Measurements from ENCODE around the gene ARID2.

ARID2 gene

DNA sequence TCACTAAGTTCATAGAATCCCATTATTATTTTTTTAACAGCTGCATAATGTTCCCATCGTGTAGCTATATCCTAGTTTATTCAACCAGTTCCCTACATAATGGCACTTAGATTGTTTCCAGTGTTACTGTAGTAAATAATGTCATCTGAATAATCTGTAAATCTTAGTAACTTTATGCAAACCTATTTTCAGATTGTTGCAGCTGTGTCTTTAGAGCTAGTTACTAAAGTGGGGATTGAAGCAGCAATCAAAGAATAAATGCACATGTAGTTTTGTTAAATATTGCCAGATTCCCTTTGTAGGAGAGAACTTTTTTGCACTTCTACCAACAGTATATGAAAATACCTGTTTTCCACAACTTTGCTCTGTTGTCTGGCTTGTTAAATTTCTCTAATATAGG is 13.1 kb downstream of the ARID2 start:
- no peak overlapping the region for H2AFZ ChIP-seq (ENCODE audit: low read length)
- H3K79me2 ChIP-seq (ENCODE audit: insufficient read depth, low read length) = peaks cover 86% of the 10 kb centered on the region
- no peak for TF ChIP-seq CTCF (IDR thresholded peaks at IDR 0.05; ENCODE audit: low read length)
- TF ChIP-seq EZH2 (IDR thresholded peaks at IDR 0.05; ENCODE audit: borderline replicate concordance, low read length) = no peak
- H3K9me2 ChIP-seq (ENCODE audit: low read depth, low read length) = no peaks in the 10 kb centered on the region
- no peak overlapping the region for H3K4me3 ChIP-seq (ENCODE audit: low read depth, low read length, poor library complexity, severe bottlenecking)
- H3K9me3 ChIP-seq (ENCODE audit: low read length) = peaks cover 4% of the 10 kb centered on the region; the same call in 1 of the 2 replicates
- H3K36me3 ChIP-seq (ENCODE audit: insufficient read depth, low read length) = peaks cover 43% of the 10 kb centered on the region
- no peaks in the 10 kb centered on the region for H3K4me1 ChIP-seq (ENCODE audit: insufficient read depth, low read length, severe bottlenecking)
- no peaks in the 10 kb centered on the region for H3K27me3 ChIP-seq (ENCODE audit: insufficient read depth, low read length)
- H4K20me1 ChIP-seq (ENCODE audit: insufficient read depth, low read length) = no peaks in the 10 kb centered on the region
- H3K27ac ChIP-seq (ENCODE audit: low read depth, low read length, poor library complexity, severe bottlenecking) = no peak overlapping the region
- H3K4me2 ChIP-seq (ENCODE audit: low read length) = no peak overlapping the region
- no peak overlapping the region for H3K9ac ChIP-seq (ENCODE audit: low read length)
- no peaks in the 10 kb centered on the region for H3F3A ChIP-seq (ENCODE audit: insufficient read depth, low read length)

DNA sequence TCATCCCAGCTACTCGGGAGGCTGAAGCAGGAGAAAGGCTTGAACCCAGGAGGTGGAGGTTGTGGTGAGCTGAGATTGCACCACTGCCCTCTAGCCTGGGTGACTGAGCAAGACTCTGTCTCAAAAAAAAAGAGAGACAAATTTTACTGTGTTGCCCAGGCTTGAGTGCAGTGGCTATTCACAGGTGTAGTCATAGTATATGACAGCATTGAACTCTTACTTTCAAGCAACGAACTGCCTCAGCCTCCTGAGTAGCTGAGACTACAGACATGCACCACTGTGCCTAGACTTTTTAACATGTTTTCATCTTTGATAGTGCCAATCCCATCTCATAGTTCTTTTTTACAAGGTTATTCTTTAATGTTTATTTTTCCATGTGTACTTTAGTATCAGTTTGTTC is 13.7 kb downstream of the ARID2 start:
- Histone ChIP-seq H4K20me1 (ENCODE audit: insufficient read depth, low read length) (no peaks in the 10 kb centered on the region), H3K4me3 (ENCODE audit: low read depth, low read length, poor library complexity, severe bottlenecking) (no peak overlapping the region), H3K27ac (ENCODE audit: low read depth, low read length, poor library complexity, severe bottlenecking) (no peak overlapping the region), H3K4me2 (ENCODE audit: low read length) (no peak overlapping the region), H3K9ac (ENCODE audit: low read length) (no peak overlapping the region), H3K9me2 (ENCODE audit: low read depth, low read length) (no peaks in the 10 kb centered on the region), H3K4me1 (ENCODE audit: insufficient read depth, low read length, severe bottlenecking) (no peaks in the 10 kb centered on the region), H2AFZ (ENCODE audit: low read length) (no peak overlapping the region), H3K79me2 (ENCODE audit: insufficient read depth, low read length) (peaks cover 84% of the 10 kb centered on the region), H3K36me3 (ENCODE audit: insufficient read depth, low read length) (peaks cover 40% of the 10 kb centered on the region), H3F3A (ENCODE audit: insufficient read depth, low read length) (no peaks in the 10 kb centered on the region), H3K27me3 (ENCODE audit: insufficient read depth, low read length) (no peaks in the 10 kb centered on the region), H3K9me3 (ENCODE audit: low read length) (peaks cover 4% of the 10 kb centered on the region; the same call in 1 of the 2 replicates)
- TF ChIP-seq EZH2 (IDR thresholded peaks at IDR 0.05; ENCODE audit: borderline replicate concordance, low read length) (no peak), CTCF (IDR thresholded peaks at IDR 0.05; ENCODE audit: low read length) (no peak)

GRCh38 chr12:45745861-45746277 is 16.4 kb downstream of the ARID2 start:
- Histone ChIP-seq H3F3A (ENCODE audit: insufficient read depth, low read length) (no peaks in the 10 kb centered on the region), H3K9me3 (ENCODE audit: low read length) (peaks cover 4% of the 10 kb centered on the region; the same call in 1 of the 2 replicates), H4K20me1 (ENCODE audit: insufficient read depth, low read length) (no peaks in the 10 kb centered on the region), H3K4me3 (ENCODE audit: low read depth, low read length, poor library complexity, severe bottlenecking) (no peak overlapping the region), H3K9me2 (ENCODE audit: low read depth, low read length) (no peaks in the 10 kb centered on the region), H3K4me2 (ENCODE audit: low read length) (no peak overlapping the region), H3K79me2 (ENCODE audit: insufficient read depth, low read length) (peaks cover 73% of the 10 kb centered on the region), H3K27ac (ENCODE audit: low read depth, low read length, poor library complexity, severe bottlenecking) (no peak overlapping the region), H3K4me1 (ENCODE audit: insufficient read depth, low read length, severe bottlenecking) (no peaks in the 10 kb centered on the region), H3K27me3 (ENCODE audit: insufficient read depth, low read length) (no peaks in the 10 kb centered on the region), H3K9ac (ENCODE audit: low read length) (no peak overlapping the region), H3K36me3 (ENCODE audit: insufficient read depth, low read length) (peaks cover 36% of the 10 kb centered on the region), H2AFZ (ENCODE audit: low read length) (no peak overlapping the region)
- TF ChIP-seq CTCF (IDR thresholded peaks at IDR 0.05; ENCODE audit: low read length) (peak; percentile 27), EZH2 (IDR thresholded peaks at IDR 0.05; ENCODE audit: borderline replicate concordance, low read length) (no peak)

Data from OCI-LY1 (cell line).